GM12872 (cell line): ENCODE data around the gene SPACA7.

Source experiments
- TF ChIP-seq, protein P1 (sequence below): IDR thresholded peaks from 3 replicates; pipeline ENCODE4 v1.5.1; 2011; ENCODE audit warnings: low read depth, mild to moderate bottlenecking, low read length, moderate library complexity; ENCODE audit not compliant: insufficient read depth

The SPACA7 gene

DNA sequence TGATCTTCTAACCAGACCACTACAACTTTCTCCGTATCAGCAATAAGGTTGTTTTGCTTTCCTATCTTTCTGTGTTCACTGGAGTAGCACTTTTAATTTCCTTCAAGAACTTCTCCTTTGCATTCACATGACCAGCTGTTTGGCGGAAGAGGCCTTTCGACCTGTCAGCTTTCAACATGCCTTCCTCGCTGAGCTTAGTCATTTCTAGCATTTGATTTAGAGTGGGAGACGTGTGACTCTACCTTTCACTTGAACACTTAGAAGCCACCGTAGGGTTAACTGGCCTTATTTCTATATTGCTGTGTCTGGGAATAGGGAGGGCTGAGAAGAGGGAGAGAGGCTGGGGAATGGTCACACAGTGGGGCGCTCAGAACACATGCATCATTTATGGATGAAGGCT lies 107.1 kb downstream of the SPACA7 start:
- TF ChIP-seq, protein P1, sequence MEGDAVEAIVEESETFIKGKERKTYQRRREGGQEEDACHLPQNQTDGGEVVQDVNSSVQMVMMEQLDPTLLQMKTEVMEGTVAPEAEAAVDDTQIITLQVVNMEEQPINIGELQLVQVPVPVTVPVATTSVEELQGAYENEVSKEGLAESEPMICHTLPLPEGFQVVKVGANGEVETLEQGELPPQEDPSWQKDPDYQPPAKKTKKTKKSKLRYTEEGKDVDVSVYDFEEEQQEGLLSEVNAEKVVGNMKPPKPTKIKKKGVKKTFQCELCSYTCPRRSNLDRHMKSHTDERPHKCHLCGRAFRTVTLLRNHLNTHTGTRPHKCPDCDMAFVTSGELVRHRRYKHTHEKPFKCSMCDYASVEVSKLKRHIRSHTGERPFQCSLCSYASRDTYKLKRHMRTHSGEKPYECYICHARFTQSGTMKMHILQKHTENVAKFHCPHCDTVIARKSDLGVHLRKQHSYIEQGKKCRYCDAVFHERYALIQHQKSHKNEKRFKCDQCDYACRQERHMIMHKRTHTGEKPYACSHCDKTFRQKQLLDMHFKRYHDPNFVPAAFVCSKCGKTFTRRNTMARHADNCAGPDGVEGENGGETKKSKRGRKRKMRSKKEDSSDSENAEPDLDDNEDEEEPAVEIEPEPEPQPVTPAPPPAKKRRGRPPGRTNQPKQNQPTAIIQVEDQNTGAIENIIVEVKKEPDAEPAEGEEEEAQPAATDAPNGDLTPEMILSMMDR, result no peak
